Mesenchymal stem cell (in vitro differentiated cells and primary cell): Measurements from ENCODE around the gene PRSS12.

Experiments used
- DNase-seq: peaks from one replicate; pipeline ENCODE4 v3.0.0-alpha.2; 2013
- H2AFZ ChIP-seq: one replicate; pipeline ENCODE4 v1.6.1; 2013; ENCODE audit warnings: low read depth, mild to moderate bottlenecking, control low read depth, inconsistent platforms, low read length, moderate library complexity
- H2AK5ac ChIP-seq: 2 replicates; pipeline ENCODE4 v1.6.1; 2013; ENCODE audit warnings: low read length, moderate library complexity, mild to moderate bottlenecking, inconsistent platforms; ENCODE audit not compliant: severe bottlenecking
- H2BK120ac ChIP-seq: one replicate; pipeline ENCODE4 v1.6.1; 2013; ENCODE audit warnings: low read depth, mild to moderate bottlenecking, inconsistent platforms, low read length, moderate library complexity
- H2BK12ac ChIP-seq, 2 experiments: one replicate each; pipeline ENCODE4 v1.6.1; 2013; ENCODE audit warnings: inconsistent platforms in 2 of 2, low read length in 2 of 2, mild to moderate bottlenecking in 2 of 2, moderate library complexity in 2 of 2, control low read depth in 1 of 2
- H2BK15ac ChIP-seq: one replicate; pipeline ENCODE4 v1.6.1; 2013; ENCODE audit warnings: mild to moderate bottlenecking, low read depth, inconsistent platforms; ENCODE audit not compliant: poor library complexity, severe bottlenecking
- H2BK5ac ChIP-seq: 2 replicates; pipeline ENCODE4 v1.6.1; 2013; ENCODE audit warnings: low read depth, mild to moderate bottlenecking, low read length, control low read depth, inconsistent platforms; ENCODE audit not compliant: poor library complexity, severe bottlenecking
- H3K14ac ChIP-seq, 2 experiments: one replicate each; pipeline ENCODE4 v1.6.1; 2013; ENCODE audit warnings: inconsistent platforms in 2 of 2, low read length in 2 of 2, control low read depth in 1 of 2, mild to moderate bottlenecking in 1 of 2, moderate library complexity in 1 of 2
- H3K18ac ChIP-seq, 2 experiments: one replicate each; pipeline ENCODE4 v1.6.1; 2013; ENCODE audit warnings: inconsistent platforms in 2 of 2, low read length in 2 of 2, control low read depth in 1 of 2, low read depth in 1 of 2, mild to moderate bottlenecking in 1 of 2
- H3K23ac ChIP-seq, 2 experiments: one replicate each; pipeline ENCODE4 v1.6.1; 2013; ENCODE audit warnings: inconsistent platforms in 2 of 2, low read length in 2 of 2, mild to moderate bottlenecking in 2 of 2, moderate library complexity in 2 of 2, control low read depth in 1 of 2
- H3K27ac ChIP-seq: 2 replicates; pipeline ENCODE4 v1.5.1; 2013; ENCODE audit warnings: mild to moderate bottlenecking, moderate library complexity, low read length, control low read depth, inconsistent platforms; ENCODE audit not compliant: poor library complexity, severe bottlenecking
- H3K27me3 ChIP-seq, 2 experiments: 2 replicates each; pipeline versions ENCODE4 v1.6.1 to v1.7.0; 2013; ENCODE audit warnings: low read length in 2 of 2, mild to moderate bottlenecking in 2 of 2, moderate library complexity in 2 of 2, control low read depth in 1 of 2, inconsistent platforms in 1 of 2; ENCODE audit not compliant: control insufficient read depth in 1 of 2, insufficient read depth in 1 of 2
- H3K36me3 ChIP-seq, 2 experiments: 2 replicates each; pipeline versions ENCODE4 v1.6.1 to v1.7.0; 2013; ENCODE audit warnings: low read length in 2 of 2, control low read depth in 1 of 2, inconsistent platforms in 1 of 2, low read depth in 1 of 2, mild to moderate bottlenecking in 1 of 2; ENCODE audit not compliant: insufficient read depth in 2 of 2, control insufficient read depth in 1 of 2
- H3K4ac ChIP-seq, 2 experiments: one replicate each; pipeline ENCODE4 v1.6.1; 2013; ENCODE audit warnings: inconsistent platforms in 2 of 2, low read length in 2 of 2, mild to moderate bottlenecking in 2 of 2, moderate library complexity in 2 of 2, control low read depth in 1 of 2, low read depth in 1 of 2
- H3K4me1 ChIP-seq: 2 replicates; pipeline ENCODE4 v1.6.1; 2013; ENCODE audit warnings: low read depth, low read length, control low read depth; ENCODE audit not compliant: control insufficient read depth, insufficient read depth
- H3K4me2 ChIP-seq: 2 replicates; pipeline ENCODE4 v1.6.1; 2013; ENCODE audit warnings: low read length, mild to moderate bottlenecking, inconsistent platforms; ENCODE audit not compliant: poor library complexity, severe bottlenecking
- H3K4me3 ChIP-seq, 2 experiments: 2 replicates each; pipeline versions ENCODE4 v1.5.1 to v1.7.0; 2013; ENCODE audit warnings: low read length in 2 of 2, mild to moderate bottlenecking in 2 of 2, control low read depth in 1 of 2, low read depth in 1 of 2; ENCODE audit not compliant: insufficient read depth in 1 of 2
- H3K79me1 ChIP-seq: replicated peaks from 2 replicates; pipeline ENCODE4 v1.6.1; 2013; ENCODE audit warnings: mild to moderate bottlenecking, control low read depth, low read length, inconsistent platforms; ENCODE audit not compliant: poor library complexity, severe bottlenecking
- H3K9ac ChIP-seq: 2 replicates; pipeline ENCODE4 v1.7.0; 2013; ENCODE audit warnings: mild to moderate bottlenecking, low read length, moderate library complexity
- H3K9me3 ChIP-seq: 2 replicates; pipeline ENCODE4 v1.7.0; 2013; ENCODE audit warnings: mild to moderate bottlenecking, low read length; ENCODE audit not compliant: control insufficient read depth
- H4K8ac ChIP-seq: one replicate; pipeline ENCODE4 v1.6.1; 2013; ENCODE audit warnings: inconsistent platforms, mild to moderate bottlenecking, low read length, moderate library complexity
- H4K91ac ChIP-seq: one replicate; pipeline ENCODE4 v1.6.1; 2013; ENCODE audit warnings: mild to moderate bottlenecking, low read length, inconsistent platforms
- WGBS: methylation state at CpG from one replicate; pipeline ENCODE4 v1.1.7; 2013; ENCODE audit warnings: mixed read lengths; 5-methylcytosine and 5-hydroxymethylcytosine counted together

PRSS12 gene

GRCh38 chr4:118343501-118343900 lies 9.3 kb downstream of the PRSS12 start:
- Histone ChIP-seq H3K14ac (no peak overlapping the region), H3K4me1 (no peaks in the 10 kb centered on the region), H2AK5ac (no peak overlapping the region), H2BK12ac (no peak overlapping the region), H2BK5ac (no peak overlapping the region), H4K91ac (no peak overlapping the region), H3K36me3 (no peaks in the 10 kb centered on the region), H3K4me3 (no peak overlapping the region), H3K9me3 (no peaks in the 10 kb centered on the region), H3K79me1 (no peaks in the 10 kb centered on the region), H2BK120ac (no peak overlapping the region), H3K27me3 (no peaks in the 10 kb centered on the region), H3K23ac (no peak overlapping the region), H3K9ac (no peak overlapping the region), H3K4ac (no peak overlapping the region), H3K27ac (no peak overlapping the region), H3K4me2 (no peak overlapping the region), H4K8ac (no peak overlapping the region), H2BK15ac (no peak overlapping the region), H2AFZ (no peak overlapping the region), H3K18ac (no peak overlapping the region)
- DNase-seq: no peak
- WGBS: 100% methylated on average over 2 of the region's 3 CpGs

GRCh38 chr4:118340109-118340508 lies 12.7 kb downstream of the PRSS12 start:
- H3K4me3 ChIP-seq: no peak overlapping the region
- H2AK5ac ChIP-seq: no peak overlapping the region
- H3K4me1 ChIP-seq: peaks cover 2% of the 10 kb centered on the region
- WGBS: no CpG with 5 or more reads among the region's 2 CpGs
- H3K36me3 ChIP-seq: no peaks in the 10 kb centered on the region
- H3K23ac ChIP-seq: no peak overlapping the region
- H2BK120ac ChIP-seq: no peak overlapping the region
- no peak overlapping the region for H3K18ac ChIP-seq
- no peaks in the 10 kb centered on the region for H3K79me1 ChIP-seq
- H3K14ac ChIP-seq: no peak overlapping the region
- no peak overlapping the region for H3K27ac ChIP-seq
- no peak overlapping the region for H3K9ac ChIP-seq
- no peaks in the 10 kb centered on the region for H3K27me3 ChIP-seq
- no peak overlapping the region for H2BK12ac ChIP-seq
- H3K4me2 ChIP-seq: no peak overlapping the region
- H2BK5ac ChIP-seq: no peak overlapping the region
- no peak overlapping the region for H2BK15ac ChIP-seq
- H3K4ac ChIP-seq: no peak overlapping the region
- H2AFZ ChIP-seq: no peak overlapping the region
- no peak for DNase-seq
- H3K9me3 ChIP-seq: no peaks in the 10 kb centered on the region
- no peak overlapping the region for H4K91ac ChIP-seq
- no peak overlapping the region for H4K8ac ChIP-seq

- peak overlapping the region; percentile 31 for H3K9ac ChIP-seq
- H3K4me1 ChIP-seq: peaks cover 2% of the 10 kb centered on the region
- no peak overlapping the region for H2BK5ac ChIP-seq
- DNase-seq: no peak
- peak overlapping the region; percentile 21 for H3K27ac ChIP-seq
- H3K4me2 ChIP-seq: no peak overlapping the region
- WGBS: no CpG with 5 or more reads among the region's 1 CpG
- H2AK5ac ChIP-seq: no peak overlapping the region
- H3K9me3 ChIP-seq: no peaks in the 10 kb centered on the region
- no peaks in the 10 kb centered on the region for H3K36me3 ChIP-seq
- no peak overlapping the region for H4K8ac ChIP-seq
- H3K27me3 ChIP-seq: no peaks in the 10 kb centered on the region
- no peaks in the 10 kb centered on the region for H3K79me1 ChIP-seq
- H2BK15ac ChIP-seq: no peak overlapping the region
- H2BK12ac ChIP-seq: no peak overlapping the region
- H3K14ac ChIP-seq: no peak overlapping the region
- H3K23ac ChIP-seq: no peak overlapping the region
- no peak overlapping the region for H3K18ac ChIP-seq
- no peak overlapping the region for H2BK120ac ChIP-seq
- no peak overlapping the region for H3K4ac ChIP-seq
- H4K91ac ChIP-seq: no peak overlapping the region
- H3K4me3 ChIP-seq: no peak overlapping the region
- no peak overlapping the region for H2AFZ ChIP-seq
These were observed 13.6 kb downstream of the PRSS12 start for GRCh38 chr4:118338981-118339765.

- H3K9ac ChIP-seq: no peak overlapping the region
- no peak overlapping the region for H2BK12ac ChIP-seq
- H3K23ac ChIP-seq: no peak overlapping the region
- no CpG with 5 or more reads among the region's 1 CpG for WGBS
- no peaks in the 10 kb centered on the region for H3K36me3 ChIP-seq
- H2BK5ac ChIP-seq: no peak overlapping the region
- no peaks in the 10 kb centered on the region for H3K79me1 ChIP-seq
- H2AK5ac ChIP-seq: no peak overlapping the region
- H3K4me3 ChIP-seq: no peak overlapping the region
- no peaks in the 10 kb centered on the region for H3K27me3 ChIP-seq
- H3K9me3 ChIP-seq: no peaks in the 10 kb centered on the region
- no peak overlapping the region for H4K91ac ChIP-seq
- H3K4me1 ChIP-seq: peaks cover 2% of the 10 kb centered on the region
- no peak overlapping the region for H4K8ac ChIP-seq
- no peak overlapping the region for H3K18ac ChIP-seq
- H3K14ac ChIP-seq: no peak overlapping the region
- no peak overlapping the region for H3K27ac ChIP-seq
- no peak for DNase-seq
- no peak overlapping the region for H3K4ac ChIP-seq
- no peak overlapping the region for H2AFZ ChIP-seq
- H2BK15ac ChIP-seq: no peak overlapping the region
- H2BK120ac ChIP-seq: no peak overlapping the region
- no peak overlapping the region for H3K4me2 ChIP-seq
These were observed 14.3 kb downstream of the PRSS12 start for GRCh38 chr4:118338518-118338917.
